CD8-positive, alpha-beta memory T cell (primary cell): ENCODE results near the gene PLSCR2. TPM values are rescaled to one million over a fixed set of nuclear protein-coding genes. Genes with fewer than 3 reads are reported as not detected.

Experiments
- polyA plus RNA-seq: library from polyadenylated mRNA; unstranded; fragments of 300-500 nt; fragmentation: Illumina TruSeq; gene quantifications from one replicate; pipeline ENCODE4 v1.2.3, GENCODE V29; 2021
- total RNA-seq, 2 experiments: library from RNA; stranded (reverse); gene quantifications; one replicate each; pipeline ENCODE4 v1.2.3, GENCODE V29; 2021

The PLSCR2 gene
- total and polyA plus RNA-seq, 3 experiments from 2014 or later: not detected

Other genes with a start within 250 kb of the PLSCR2 start
- not detected for gene PLSCR4, start 218.5 kb downstream of the PLSCR2 start, total RNA-seq
- gene PLSCR4, start 218.5 kb downstream of the PLSCR2 start, polyA plus RNA-seq: not detected
- 10 to 100 TPM; 19.1 to 24.1 TPM for gene PLSCR1, start 75.0 kb upstream of the PLSCR2 start, total RNA-seq
- gene PLSCR1, start 75.0 kb upstream of the PLSCR2 start, polyA plus RNA-seq: 40.8 TPM
- not detected for gene PLSCR5, start 135.8 kb upstream of the PLSCR2 start, total RNA-seq
- not detected for gene PLSCR5, start 135.8 kb upstream of the PLSCR2 start, polyA plus RNA-seq